HCT116 (cell line): ENCODE measurements around the gene FGFRL1. TPM values are rescaled to one million over a fixed set of nuclear protein-coding genes. Genes with fewer than 3 reads are reported as not detected.

Experiments
- ATAC-seq: fragments of 200-7000 bp; cut with Tn5 transposase; 2 replicates; pipeline ENCODE4 v1.9.1; 2020; ENCODE audit warnings: mild to moderate bottlenecking, moderate library complexity
- BruUV-seq: library from RNA; stranded (reverse); fragments of 400-500 nt; replicated peaks from 2 replicates; lab custom pipeline; 2021; lab: Mats Ljungman, UMichigan
- CTCF ChIA-PET: fragments of 300-600 bp; sonication (Branson Sonifier 250); formaldehyde crosslinking; loops from one replicate; lab custom pipeline; 2021; ENCODE audit warnings: antibody characterized with exemption; lab: Charles Lee
- POLR2A ChIA-PET: fragments of 300-600, 350-600 bp; sonication (Branson Sonifier 250); formaldehyde crosslinking; loops from one replicate; lab custom pipeline; 2021; ENCODE audit warnings: antibody characterized with exemption; lab: Charles Lee
- RAD21 ChIA-PET, 2 experiments: fragments of 300-600 bp; sonication (Branson Sonifier 250); formaldehyde crosslinking; loops; one replicate each; lab custom pipeline; 2023; ENCODE audit warnings: low total read pairs in 2 of 2; ENCODE audit not compliant: uncharacterized antibody in 2 of 2, unreplicated experiment in 2 of 2, low non-redundant PET in 1 of 2; lab: Charles Lee
- DNase-seq: peaks from one replicate; pipeline ENCODE4 v3.0.0-alpha.2; 2010; ENCODE audit warnings: low read depth, low spot score
- H2AFZ ChIP-seq: fragments of 200-600 bp; shearing (Covaris generic), sonication (generic); 2 replicates; pipeline ENCODE4 v1.6.1; 2017; ENCODE audit warnings: low read depth, mixed run types, mixed read lengths, antibody characterized with exemption, low read length; ENCODE audit not compliant: poor library complexity, severe bottlenecking
- H3K27ac ChIP-seq: 2 replicates; pipeline ENCODE4 v1.5.1; 2012; ENCODE audit warnings: low read depth, low read length
- H3K27me3 ChIP-seq: fragments of 200-600 bp; sonication (generic); 2 replicates; pipeline ENCODE4 v1.6.1; 2016; ENCODE audit warnings: mixed run types, low read length, mixed read lengths; ENCODE audit not compliant: insufficient read depth
- H3K36me3 ChIP-seq, 2 experiments: fragments of 200-500 bp in 1 of 2; fragments of 200-600 bp in 1 of 2; sonication (Bioruptor generic) in 1 of 2; sonication (generic) in 1 of 2; 2 replicates each; pipeline versions ENCODE4 v1.5.1 to v1.6.1; 2014 to 2016; ENCODE audit warnings: low read length in 2 of 2, inconsistent platforms in 1 of 2, mixed read lengths in 1 of 2, mixed run types in 1 of 2; ENCODE audit not compliant: insufficient read depth in 2 of 2, control insufficient read depth in 1 of 2
- H3K4me1 ChIP-seq, 2 experiments: fragments of 200-600 bp in 1 of 2; sonication (generic) in 1 of 2; 2 replicates each; pipeline versions ENCODE4 v1.5.1 to v1.6.1; 2012 to 2017; ENCODE audit warnings: low read length in 2 of 2, inconsistent platforms in 1 of 2, mild to moderate bottlenecking in 1 of 2, mixed read lengths in 1 of 2, mixed run types in 1 of 2, moderate library complexity in 1 of 2; ENCODE audit not compliant: insufficient read depth in 2 of 2, control insufficient read depth in 1 of 2
- H3K4me2 ChIP-seq: fragments of 200-600 bp; sonication (generic); 2 replicates; pipeline ENCODE4 v1.6.1; 2017; ENCODE audit warnings: mixed run types, low read length, mixed read lengths
- H3K4me3 ChIP-seq, 2 experiments: fragments of 200-600 bp in 1 of 2; sonication (generic) in 1 of 2; replicated peaks in 1 of 2; 2 replicates each; pipeline ENCODE4 v1.5.1; 2011 to 2016; ENCODE audit warnings: low read length in 2 of 2, control low read depth in 1 of 2, low read depth in 1 of 2, mild to moderate bottlenecking in 1 of 2, mixed read lengths in 1 of 2, mixed run types in 1 of 2
- H3K79me2 ChIP-seq: fragments of 200-600 bp; sonication (generic); 2 replicates; pipeline ENCODE4 v1.6.1; 2017; ENCODE audit warnings: mild to moderate bottlenecking, mixed run types, low read length, moderate library complexity, mixed read lengths; ENCODE audit not compliant: insufficient read depth
- H3K9ac ChIP-seq: fragments of 200-600 bp; sonication (generic); 2 replicates; pipeline ENCODE4 v1.6.1; 2016; ENCODE audit warnings: low read length, mixed read lengths
- H3K9me2 ChIP-seq: fragments of 200-600 bp; sonication (generic), shearing (Covaris generic); 2 replicates; pipeline ENCODE4 v1.6.1; 2017; ENCODE audit warnings: mixed run types, mild to moderate bottlenecking, moderate library complexity; ENCODE audit not compliant: insufficient read depth
- H3K9me3 ChIP-seq, 2 experiments: fragments of 200-500 bp in 1 of 2; fragments of 200-600 bp in 1 of 2; sonication (Bioruptor generic) in 1 of 2; sonication (generic) in 1 of 2; 2 replicates each; pipeline ENCODE4 v1.6.1; 2014 to 2017; ENCODE audit warnings: low read length in 2 of 2, mixed read lengths in 2 of 2, inconsistent platforms in 1 of 2, low read depth in 1 of 2, mild to moderate bottlenecking in 1 of 2, mixed run types in 1 of 2, moderate library complexity in 1 of 2; ENCODE audit not compliant: control insufficient read depth in 1 of 2, insufficient read depth in 1 of 2
- H4K20me1 ChIP-seq: fragments of 200-600 bp; sonication (generic), shearing (Covaris generic); 2 replicates; pipeline ENCODE4 v1.6.1; 2017; ENCODE audit warnings: mixed run types, mild to moderate bottlenecking, moderate library complexity; ENCODE audit not compliant: insufficient read depth
- ATF3 ChIP-seq: IDR thresholded peaks from 2 replicates; pipeline ENCODE4 v1.6.1; 2012
- CBX3 ChIP-seq: IDR thresholded peaks from 2 replicates; pipeline ENCODE4 v1.6.1; 2012; ENCODE audit warnings: low read depth
- CEBPB ChIP-seq: IDR thresholded peaks from 2 replicates; pipeline ENCODE4 v1.6.1; 2012; ENCODE audit warnings: low read depth
- CTCF ChIP-seq, 3 experiments: fragments of 200-600 bp in 1 of 3; sonication (generic) in 1 of 3; IDR thresholded peaks in 2 of 3; conservative IDR thresholded peaks in 1 of 3; 2 replicates each; pipeline ENCODE4 v1.5.1; 2012 to 2017; ENCODE audit warnings: low read depth in 2 of 3, low read length in 2 of 3, antibody characterized with exemption in 1 of 3, borderline replicate concordance in 1 of 3, control low read depth in 1 of 3, mild to moderate bottlenecking in 1 of 3, mixed read lengths in 1 of 3, mixed run types in 1 of 3, moderate library complexity in 1 of 3; ENCODE audit not compliant: insufficient read depth in 1 of 3
- EGR1 ChIP-seq: IDR thresholded peaks from 2 replicates; pipeline ENCODE4 v1.6.1; 2012; ENCODE audit warnings: low read depth
- ELF1 ChIP-seq: IDR thresholded peaks from 2 replicates; pipeline ENCODE4 v1.6.1; 2012; ENCODE audit warnings: low read depth, borderline replicate concordance
- EZH2 ChIP-seq: fragments of 200-600 bp; sonication (generic); IDR thresholded peaks from 2 replicates; pipeline ENCODE4 v1.6.1; 2017; ENCODE audit warnings: antibody characterized with exemption, mixed run types
- EZH2phosphoT487 ChIP-seq: fragments of 200-600 bp; IDR thresholded peaks from 2 replicates; pipeline ENCODE4 v1.6.1; 2018; ENCODE audit warnings: antibody characterized with exemption, borderline replicate concordance
- FOSL1 ChIP-seq: IDR thresholded peaks from 2 replicates; pipeline ENCODE4 v1.6.1; 2012; ENCODE audit warnings: low read depth
- JUND ChIP-seq: IDR thresholded peaks from 2 replicates; pipeline ENCODE4 v1.6.1; 2012
- POLR2A ChIP-seq: IDR thresholded peaks from 2 replicates; pipeline ENCODE4 v1.7.0; 2011; ENCODE audit warnings: borderline replicate concordance; ENCODE audit not compliant: insufficient read depth, insufficient read length; ENCODE audit errors: extremely low read depth
- RAD21 ChIP-seq: IDR thresholded peaks from 2 replicates; pipeline ENCODE4 v1.6.1; 2012; ENCODE audit warnings: low read depth, mild to moderate bottlenecking
- REST ChIP-seq: IDR thresholded peaks from 2 replicates; pipeline ENCODE4 v1.6.1; 2012; ENCODE audit warnings: low read depth
- SIN3A ChIP-seq: IDR thresholded peaks from 2 replicates; pipeline ENCODE4 v1.6.1; 2012; ENCODE audit warnings: low read depth
- SP1 ChIP-seq: IDR thresholded peaks from 2 replicates; pipeline ENCODE4 v1.6.1; 2012; ENCODE audit warnings: low read depth
- SRF ChIP-seq: IDR thresholded peaks from 2 replicates; pipeline ENCODE4 v1.6.1; 2012; ENCODE audit warnings: low read depth
- YY1 ChIP-seq: IDR thresholded peaks from 2 replicates; pipeline ENCODE4 v1.6.1; 2011; ENCODE audit warnings: low read length, low read depth, moderate library complexity, mild to moderate bottlenecking; ENCODE audit not compliant: insufficient replicate concordance; ENCODE audit errors: extremely low read depth
- ZBTB33 ChIP-seq: IDR thresholded peaks from 2 replicates; pipeline ENCODE4 v1.6.1; 2011; ENCODE audit warnings: mild to moderate bottlenecking, low read length, moderate library complexity; ENCODE audit not compliant: insufficient replicate concordance; ENCODE audit errors: extremely low read depth
- ZFX ChIP-seq: fragments of 450-650 bp; IDR thresholded peaks from 2 replicates; pipeline ENCODE4 v1.6.1; 2017
- ZNF274 ChIP-seq: fragments of 200-500 bp; sonication (Bioruptor generic); IDR thresholded peaks from 2 replicates; pipeline ENCODE4 v1.6.1; 2014; ENCODE audit warnings: mild to moderate bottlenecking, low read depth, low read length, inconsistent platforms
- intact Hi-C: fragments of 100-400 bp; cut with micrococcal nuclease; formaldehyde crosslinking; loops from 2 replicates; pipeline ENCODE4 v1.10.0; 2022
- total RNA-seq: library from RNA; stranded (reverse); gene quantifications from one replicate; pipeline ENCODE4 v1.2.1, GENCODE V29; 2021; ENCODE audit not compliant: unreplicated experiment

The FGFRL1 gene
- total RNA-seq, 1 experiment from 2014 or later: 91.1 TPM

- TF ChIP-seq SIN3A (no peak), CBX3 (no peak)
Observed at GRCh38 chr4:982291-982690, 29.1 kb upstream of the FGFRL1 start (continued).

- ATAC-seq (no peak), DNase-seq (no peak)
- no peak overlapping the region for H3K4me2 ChIP-seq
- H4K20me1 ChIP-seq: no peaks in the 10 kb centered on the region
- H3K4me3 ChIP-seq: no peak overlapping the region
- no peaks in the 10 kb centered on the region for H3K36me3 ChIP-seq
- TF ChIP-seq SIN3A (no peak), ATF3 (no peak), EGR1 (no peak), ELF1 (no peak), REST (no peak), JUND (no peak), ZFX (no peak), POLR2A (no peak), CTCF (IDR thresholded peaks at IDR 0.05 in 2 of 3, conservative IDR thresholded peaks at IDR 0.05 in 1 of 3; ENCODE audit: borderline replicate concordance in 1 of 3, insufficient read depth in 1 of 3, low read depth in 2 of 3, low read length in 2 of 3) (no peak), ZBTB33 (no peak), CBX3 (no peak), SP1 (no peak), FOSL1 (no peak), SRF (no peak), ZNF274 (no peak), RAD21 (no peak), CEBPB (no peak), YY1 (no peak), EZH2phosphoT487 (no peak), EZH2 (no peak)
- BruUV-seq: no TSS peak
- no peaks in the 10 kb centered on the region for H3K79me2 ChIP-seq
- H3K9me2 ChIP-seq: no peaks in the 10 kb centered on the region
- no peak overlapping the region for H3K9ac ChIP-seq
- no peak overlapping the region for H2AFZ ChIP-seq
- no peaks in the 10 kb centered on the region for H3K27me3 ChIP-seq
- H3K27ac ChIP-seq: no peak overlapping the region
- H3K4me1 ChIP-seq: peaks cover 10 to 35% of the 10 kb centered on the region in 2 experiments
- RAD21 ChIA-PET: no interaction called here
- POLR2A ChIA-PET: no interaction called here
- CTCF ChIA-PET: no interaction called here
- intact Hi-C loops: loop anchor here (10.0 kb wide), 2 partner anchors 218 to 378 kb away; no protein-coding TSS in a partner anchor
- H3K9me3 ChIP-seq: no peaks in the 10 kb centered on the region
Observed at GRCh38 chr4:982814-983213, 28.6 kb upstream of the FGFRL1 start.
